NOMO-1 treated with dmso at 0.1 percent for 144 hours (cell line): Measurements from ENCODE around the gene PRR12.

Experiments
- DNase-seq: peaks from one replicate; lab custom pipeline; 2025; ENCODE audit not compliant: unreplicated experiment; lab: John Stamatoyannopoulos, UW

The PRR12 gene

DNA sequence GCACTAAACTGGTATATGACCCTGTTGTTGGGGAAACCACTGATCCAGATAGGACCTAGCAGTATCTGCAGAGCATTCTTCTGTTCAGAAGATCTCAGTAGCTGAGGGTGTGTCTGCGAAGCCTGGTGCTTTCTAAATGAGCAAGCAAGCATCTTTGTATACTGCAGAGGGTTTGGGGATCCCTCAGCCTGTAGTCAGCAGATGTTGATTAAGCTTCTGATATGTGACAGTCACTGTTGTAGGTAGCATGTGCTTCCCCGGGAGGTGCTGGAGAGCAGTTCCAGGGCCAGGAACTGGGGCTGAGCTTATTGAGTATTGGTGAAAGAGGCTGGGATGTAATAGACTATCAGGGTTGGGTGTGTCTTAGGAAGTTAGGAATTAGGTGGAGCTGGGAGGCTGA lies 52.5 kb downstream of the PRR12 start:
- no peak for DNase-seq

DNA sequence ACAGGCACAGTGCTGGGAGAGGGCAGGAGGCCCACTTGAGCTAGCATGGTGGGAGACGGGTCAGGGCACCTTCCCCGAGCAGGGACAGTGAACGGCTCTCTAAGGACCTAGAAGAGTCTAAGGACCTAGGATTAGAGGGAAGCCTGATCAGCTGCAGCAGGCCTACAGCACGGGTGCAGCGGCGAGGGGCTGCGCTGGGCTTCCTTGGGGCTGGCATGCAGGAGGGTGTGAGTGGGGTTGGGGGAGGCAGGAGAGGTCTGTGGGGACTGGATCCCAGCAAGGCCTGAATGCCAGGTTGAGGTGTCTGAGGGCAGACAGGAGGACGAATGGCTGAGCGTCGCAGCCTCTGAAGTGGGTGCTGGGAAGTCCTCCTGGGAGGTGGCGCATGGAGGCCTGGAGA lies 54.6 kb downstream of the PRR12 start:
- DNase-seq = no peak

DNA sequence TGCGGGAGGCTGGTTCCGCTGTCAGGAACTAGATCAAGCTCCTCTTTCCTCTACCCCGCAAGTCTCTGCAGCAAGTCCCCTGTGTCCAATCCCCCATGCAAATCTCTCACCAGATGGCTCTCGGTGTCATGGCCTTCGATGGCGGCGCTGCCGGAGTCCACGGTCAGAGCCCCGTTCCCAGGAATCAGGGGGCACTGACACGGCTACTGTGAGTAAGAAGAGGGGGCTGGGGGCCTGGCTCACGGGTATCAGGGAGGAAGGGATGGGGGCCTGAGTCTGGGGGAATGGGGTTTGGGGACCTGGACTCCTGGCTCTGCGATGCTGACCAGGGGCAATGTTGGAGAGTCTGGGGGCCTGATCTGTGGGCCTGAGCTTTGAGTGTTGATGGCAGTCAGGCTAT lies 55.0 kb downstream of the PRR12 start:
- DNase-seq = no peak

DNA sequence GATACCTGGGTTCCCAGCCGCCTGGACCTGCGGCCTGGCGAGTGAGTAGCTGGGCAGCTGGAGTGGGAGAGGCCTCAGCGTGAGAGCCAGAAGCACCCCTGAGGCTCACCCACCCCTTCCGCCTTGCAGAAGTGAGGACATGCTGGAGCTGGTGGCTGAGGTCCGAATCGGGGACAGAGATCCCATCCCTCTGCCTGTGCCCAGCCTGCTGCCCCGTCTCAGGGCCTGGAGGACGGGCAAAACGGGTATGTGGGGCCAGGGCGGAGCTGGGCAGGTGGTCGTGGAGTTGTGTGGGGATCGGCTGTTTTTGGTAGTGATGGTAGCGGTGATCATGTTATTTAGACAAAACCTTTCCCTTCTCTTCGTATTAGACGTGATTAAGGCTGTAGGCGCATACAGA lies 55.6 kb downstream of the PRR12 start:
- no peak for DNase-seq

- no peak for DNase-seq
Measured at GRCh38 chr19:49651029-49651819, 60.2 kb downstream of the PRR12 start.

GRCh38 chr19:49651820-49652550 lies 61.0 kb downstream of the PRR12 start:
- no peak for DNase-seq

- DNase-seq = no peak
Measured at GRCh38 chr19:49652551-49653465, 61.8 kb downstream of the PRR12 start.

- no peak for DNase-seq
Measured at GRCh38 chr19:49653466-49653806, 62.5 kb downstream of the PRR12 start.

- no peak for DNase-seq
Measured at GRCh38 chr19:49654581-49654980, 63.6 kb downstream of the PRR12 start.

- no peak for DNase-seq
Measured at GRCh38 chr19:49655570-49656455, 64.8 kb downstream of the PRR12 start.

GRCh38 chr19:49656456-49657109 lies 65.6 kb downstream of the PRR12 start:
- no peak for DNase-seq

GRCh38 chr19:49657493-49658138 lies 66.6 kb downstream of the PRR12 start:
- no peak for DNase-seq

GRCh38 chr19:49658139-49658517 lies 67.1 kb downstream of the PRR12 start:
- no peak for DNase-seq

DNA sequence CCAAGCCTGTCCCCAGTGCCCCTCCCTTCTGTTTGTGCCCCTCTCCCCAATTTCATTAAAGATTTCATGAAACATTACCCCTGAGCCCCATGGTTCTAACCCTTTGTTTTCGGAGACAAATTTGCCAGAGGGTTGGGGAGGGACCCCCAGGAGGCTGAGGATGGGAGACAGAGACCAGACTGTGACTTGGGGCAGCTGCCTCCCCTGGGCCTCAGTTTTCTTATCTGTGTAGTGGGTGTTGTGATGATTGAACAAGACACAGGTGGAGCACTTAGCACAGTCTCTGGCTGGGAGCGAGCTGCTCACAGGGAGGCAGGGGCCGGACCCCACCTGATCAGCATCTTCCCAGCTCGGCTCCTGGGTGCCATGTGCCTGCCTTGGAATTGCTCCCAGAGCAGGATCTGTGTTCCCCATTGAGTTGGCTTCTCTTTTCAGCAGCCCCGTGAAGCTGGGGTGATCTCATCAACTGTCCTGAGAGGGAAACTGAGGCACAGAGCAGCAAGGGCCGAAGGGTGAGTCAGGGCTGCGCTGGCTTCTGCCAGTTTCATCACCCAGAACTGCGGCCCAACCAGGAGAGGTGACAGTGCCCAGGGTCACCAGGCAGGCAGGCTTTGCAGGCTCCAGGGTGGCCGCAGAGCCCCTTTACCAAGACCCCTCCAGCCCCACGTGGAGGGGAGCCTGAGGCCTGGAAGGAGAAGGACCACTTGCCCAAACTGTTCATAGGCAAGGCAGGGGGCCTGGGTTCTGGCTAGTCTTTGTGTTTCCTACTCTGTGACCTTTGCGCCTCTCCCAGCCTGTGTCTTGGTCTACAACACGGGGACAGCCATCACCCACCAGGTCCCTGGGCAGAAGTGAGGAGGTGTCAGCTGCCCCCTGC lies 67.8 kb downstream of the PRR12 start:
- DNase-seq = no peak

DNA sequence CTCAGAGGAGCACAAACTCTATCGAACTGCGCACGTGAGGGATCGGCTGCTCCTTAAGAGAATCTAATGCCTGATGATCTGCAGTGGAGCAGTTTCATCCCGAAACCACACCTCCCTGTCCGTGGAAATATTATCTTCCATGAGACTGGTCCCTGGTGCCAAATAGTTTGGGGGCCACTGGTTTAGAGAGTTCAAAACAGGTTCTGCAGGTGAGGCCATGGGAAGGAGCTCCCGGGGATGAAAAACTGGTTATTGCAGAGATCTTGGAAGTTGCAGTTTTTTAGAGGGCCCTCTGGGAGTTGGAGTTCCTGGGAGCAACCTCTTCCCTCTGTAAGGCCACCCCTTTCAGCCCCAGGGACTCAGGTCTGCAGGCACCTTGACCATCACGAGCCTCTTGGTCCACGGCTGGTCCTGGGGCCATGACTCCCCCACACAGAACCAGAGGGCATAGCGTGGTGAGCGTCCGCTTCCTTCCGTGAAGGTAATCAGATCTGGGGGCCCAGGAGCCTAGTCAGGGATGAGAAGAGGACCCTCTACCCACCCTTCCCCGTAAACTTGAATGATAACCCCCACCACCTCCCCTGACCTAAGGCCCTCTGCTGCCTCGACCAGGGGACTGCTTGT lies 69.5 kb downstream of the PRR12 start:
- DNase-seq = no peak

GRCh38 chr19:49662011-49662410 lies 71.0 kb downstream of the PRR12 start:
- DNase-seq = no peak

DNA sequence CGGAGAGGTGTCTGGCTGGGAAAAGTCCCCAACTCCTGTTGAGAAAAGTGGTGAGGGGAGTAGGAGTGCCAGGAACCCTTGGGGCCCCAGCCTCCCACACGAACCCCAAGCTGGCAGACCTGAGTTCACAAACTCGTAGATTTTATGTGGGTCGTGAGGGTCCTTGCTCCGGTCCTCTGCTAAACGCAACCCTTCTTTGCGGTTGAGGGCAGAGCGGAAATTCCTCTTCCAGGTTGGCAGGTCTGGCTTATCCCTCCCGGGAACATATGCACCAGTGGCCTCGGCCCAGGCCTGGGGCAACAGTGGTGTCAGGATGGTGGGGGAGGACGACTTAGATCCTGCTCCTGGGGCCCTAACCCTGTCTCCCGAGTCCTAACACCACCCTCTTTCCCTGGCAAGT lies 72.2 kb downstream of the PRR12 start:
- no peak for DNase-seq
